ENCODE measurements around the gene PDIA5. TPM values are rescaled to one million over a fixed set of nuclear protein-coding genes. Genes with fewer than 3 reads are reported as not detected.

The PDIA5 gene
- total RNA-seq, 1 experiment from 2014 or later = 24.3 TPM

GRCh38 chr3:123102826-123103225 lies 36.0 kb downstream of the PDIA5 start:
- H2AFZ ChIP-seq (ENCODE audit: low read length) = no peak overlapping the region
- TF ChIP-seq CTCF (conservative IDR thresholded peaks at IDR 0.05) = no peak
- no peak overlapping the region for H4K8ac ChIP-seq (replicated peaks; ENCODE audit: insufficient read length, low read depth, low read length)
- no peak overlapping the region for H3K18ac ChIP-seq (ENCODE audit: insufficient read length, low read depth, low read length)
- H3K23me2 ChIP-seq (ENCODE audit: insufficient read length, low read depth, low read length, poor library complexity, severe bottlenecking) = no peaks in the 10 kb centered on the region
- H3K23ac ChIP-seq (ENCODE audit: insufficient read length, low read depth, low read length) = no peak overlapping the region
- no peaks in the 10 kb centered on the region for H3K79me1 ChIP-seq (ENCODE audit: insufficient read depth, low read depth, low read length, poor library complexity, severe bottlenecking)
- no peak overlapping the region for H3K14ac ChIP-seq (ENCODE audit: insufficient read depth, low read length)
- H3T11ph ChIP-seq (ENCODE audit: low read length) = no peak overlapping the region
- H2BK20ac ChIP-seq (ENCODE audit: low read depth, low read length, poor library complexity, severe bottlenecking) = no peak overlapping the region
- no peaks in the 10 kb centered on the region for H3K79me2 ChIP-seq (ENCODE audit: insufficient read depth, low read length)
- H2BK5ac ChIP-seq (ENCODE audit: insufficient read length, low read length) = no peak overlapping the region
- Mint-ChIP-seq H3K27me3 (ENCODE audit: low read depth) (no peaks in the 10 kb centered on the region), H3K36me3 (ENCODE audit: insufficient read depth in 1 of 3, low read depth in 3 of 3) (peaks cover 21 to 53% (median 42%) of the 10 kb centered on the region in 3 experiments; a peak in 6 of 7 replicates), H3K4me1 (peaks cover 26% of the 10 kb centered on the region in 2 experiments), H3K9me3 (no peaks in the 10 kb centered on the region), H3K27ac (no peak overlapping the region), H3K4me3 (no peak overlapping the region)
- no peak for DNase-seq
- H4K20me1 ChIP-seq (ENCODE audit: control insufficient read depth, insufficient read depth, insufficient read length) = peaks cover 4% of the 10 kb centered on the region
- no CpG with 5 or more reads among the region's 2 CpGs for WGBS (ENCODE audit: extremely low coverage, insufficient read length, low lambda C conversion rate)
- H4K5ac ChIP-seq (ENCODE audit: insufficient read length, low read depth, low read length) = no peak overlapping the region
- no peak overlapping the region for H4K91ac ChIP-seq (ENCODE audit: insufficient read length, low read depth, low read length)
- no peak overlapping the region for H2BK15ac ChIP-seq (ENCODE audit: low read depth, low read length)
- H3K9me3 ChIP-seq (ENCODE audit: control insufficient read depth, low read depth, low read length) = no peaks in the 10 kb centered on the region
- no peak overlapping the region for H3K4ac ChIP-seq (ENCODE audit: low read depth, low read length)
- peaks cover 14% of the 10 kb centered on the region; the same call in 1 of the 2 replicates for H3K4me1 ChIP-seq (ENCODE audit: insufficient read depth, low read length)
- H3K56ac ChIP-seq (ENCODE audit: insufficient read length, low read depth, low read length) = no peak overlapping the region
- H3K4me2 ChIP-seq (ENCODE audit: insufficient read depth, insufficient read length, low read length) = no peak overlapping the region
- H3K27me3 ChIP-seq (ENCODE audit: insufficient read depth, low read length) = no peaks in the 10 kb centered on the region
- no peak overlapping the region for H3K9ac ChIP-seq (ENCODE audit: extremely low read depth, insufficient read length, low read length)
- H2BK120ac ChIP-seq (ENCODE audit: low read depth, low read length, poor library complexity, severe bottlenecking) = no peak overlapping the region
- no peak overlapping the region for H2BK12ac ChIP-seq (ENCODE audit: insufficient read length, low read depth, low read length)
- no peak overlapping the region for H3K27ac ChIP-seq (ENCODE audit: insufficient read length, low read depth, low read length)
- H2AK5ac ChIP-seq (ENCODE audit: insufficient read length, low read length) = no peak overlapping the region

All from H9 (cell line).